Chondrocyte (in vitro differentiated cells): ENCODE results near the gene MAPK10. TPM values are rescaled to one million over a fixed set of nuclear protein-coding genes. Genes with fewer than 3 reads are reported as not detected.
"Not testable (repeated sequence)": the region's sequence is repeated elsewhere in the genome, so short reads cannot be mapped to it uniquely, and the experiment has no call there.

Experiments used
- DNase-seq: peaks from one replicate; pipeline ENCODE4 v3.0.0; 2021; ENCODE audit warnings: mixed read lengths, low spot score
- H3K27ac Mint-ChIP-seq: one replicate; pipeline ENCODE4 v1.8.0; 2021; ENCODE audit warnings: mild to moderate bottlenecking, moderate library complexity, mixed read lengths; ENCODE audit not compliant: unreplicated experiment
- H3K27me3 Mint-ChIP-seq: 2 replicates; pipeline ENCODE4 v1.8.0; 2021; ENCODE audit warnings: low read depth, mixed read lengths
- H3K36me3 Mint-ChIP-seq: 2 replicates; pipeline ENCODE4 v1.8.0; 2021; ENCODE audit warnings: low read depth, mixed read lengths
- H3K4me1 Mint-ChIP-seq: 2 replicates; pipeline ENCODE4 v1.8.0; 2021; ENCODE audit warnings: low read depth, mild to moderate bottlenecking, mixed read lengths
- H3K4me3 Mint-ChIP-seq: one replicate; pipeline ENCODE4 v1.8.0; 2021; ENCODE audit warnings: mild to moderate bottlenecking, moderate library complexity, mixed read lengths; ENCODE audit not compliant: unreplicated experiment
- H3K9me3 Mint-ChIP-seq: 2 replicates; pipeline ENCODE4 v1.8.0; 2021; ENCODE audit warnings: low read depth, mixed read lengths
- CTCF ChIP-seq: fragments of 200-600 bp; sonication (generic); IDR thresholded peaks from 2 replicates; pipeline ENCODE4 v1.5.0; 2021; ENCODE audit warnings: antibody characterized with exemption, mild to moderate bottlenecking, moderate library complexity
- total RNA-seq: library from RNA; stranded (reverse); gene quantifications from 3 replicates; pipeline ENCODE4 v1.2.1, GENCODE V29; 2021

The MAPK10 gene
- total RNA-seq, 1 donor from 2014 or later: 14.1 TPM

GRCh38 chr4:86034616-86035015 is 325.2 kb downstream of the MAPK10 start:
- peaks cover 66% of the 10 kb centered on the region for H3K4me1 Mint-ChIP-seq
- no peak overlapping the region for H3K4me3 Mint-ChIP-seq
- no peaks in the 10 kb centered on the region for H3K27me3 Mint-ChIP-seq
- peak overlapping the region; percentile 25 for H3K27ac Mint-ChIP-seq
- H3K36me3 Mint-ChIP-seq: no peaks in the 10 kb centered on the region
- TF ChIP-seq CTCF: no peak
- DNase-seq: no peak
- no peaks in the 10 kb centered on the region for H3K9me3 Mint-ChIP-seq

GRCh38 chr4:86033171-86033570 is 326.7 kb downstream of the MAPK10 start:
- Mint-ChIP-seq H3K36me3 (no peaks in the 10 kb centered on the region), H3K27me3 (no peaks in the 10 kb centered on the region), H3K27ac (peak overlapping the region; percentile 92), H3K4me3 (peak overlapping the region; percentile 45), H3K4me1 (peaks cover 66% of the 10 kb centered on the region), H3K9me3 (no peaks in the 10 kb centered on the region)
- peak; percentile 29 for TF ChIP-seq CTCF
- peak; percentile 63 for DNase-seq

DNA sequence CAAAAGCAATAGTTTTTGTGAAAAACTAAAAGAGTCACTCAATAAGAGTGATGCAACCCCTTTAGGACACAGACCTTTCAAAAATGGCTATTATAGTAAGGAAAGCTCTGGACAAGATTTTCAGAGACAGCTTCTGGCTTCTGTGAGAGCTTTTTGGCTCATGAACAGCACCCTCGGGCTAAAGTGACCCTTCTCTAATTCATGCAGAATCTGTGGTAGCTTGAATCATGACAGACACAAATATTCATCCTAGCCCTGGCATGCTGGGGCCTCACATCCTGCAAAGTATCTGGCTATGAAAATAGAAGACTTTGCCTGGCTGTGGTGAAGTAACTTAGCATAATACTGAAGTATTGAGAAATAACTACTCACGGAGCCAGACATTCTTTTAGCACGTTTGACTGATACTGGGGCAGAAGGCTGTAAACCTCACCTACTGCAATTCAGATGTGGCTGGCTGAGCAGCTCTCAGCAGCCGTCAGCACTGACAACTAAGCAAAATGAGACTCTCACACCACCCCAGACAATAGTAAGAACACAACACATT is 327.3 kb downstream of the MAPK10 start:
- Mint-ChIP-seq H3K9me3 (no peaks in the 10 kb centered on the region), H3K27ac (peak overlapping the region; percentile 92), H3K27me3 (no peaks in the 10 kb centered on the region), H3K4me1 (peaks cover 59% of the 10 kb centered on the region), H3K36me3 (no peaks in the 10 kb centered on the region), H3K4me3 (peak overlapping the region; percentile 33)
- TF ChIP-seq CTCF: no peak
- DNase-seq: no peak

DNA sequence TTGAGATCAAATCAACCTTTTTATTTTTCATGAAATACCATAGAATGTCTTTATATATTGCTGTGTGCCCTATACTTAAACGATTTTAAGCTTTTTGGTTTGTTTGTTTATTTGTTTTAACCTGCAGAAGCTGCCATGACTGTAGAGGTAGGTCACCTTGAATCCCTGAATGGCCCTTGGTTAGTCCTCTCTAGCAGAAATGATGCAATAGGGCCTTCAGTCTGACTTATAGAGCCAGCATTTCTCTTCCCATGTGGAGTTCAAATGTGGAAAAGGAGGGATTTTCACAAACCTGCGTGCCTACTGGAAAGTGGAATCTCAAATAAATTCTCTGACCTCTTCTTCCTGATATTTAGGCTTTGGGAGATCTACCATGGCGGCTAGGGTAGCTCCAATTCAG is 327.9 kb downstream of the MAPK10 start:
- Mint-ChIP-seq H3K27ac (peak overlapping the region; percentile 92), H3K9me3 (no peaks in the 10 kb centered on the region), H3K4me1 (peaks cover 53% of the 10 kb centered on the region), H3K36me3 (no peaks in the 10 kb centered on the region), H3K4me3 (no peak overlapping the region), H3K27me3 (no peaks in the 10 kb centered on the region)
- no peak for TF ChIP-seq CTCF
- DNase-seq: no peak

DNA sequence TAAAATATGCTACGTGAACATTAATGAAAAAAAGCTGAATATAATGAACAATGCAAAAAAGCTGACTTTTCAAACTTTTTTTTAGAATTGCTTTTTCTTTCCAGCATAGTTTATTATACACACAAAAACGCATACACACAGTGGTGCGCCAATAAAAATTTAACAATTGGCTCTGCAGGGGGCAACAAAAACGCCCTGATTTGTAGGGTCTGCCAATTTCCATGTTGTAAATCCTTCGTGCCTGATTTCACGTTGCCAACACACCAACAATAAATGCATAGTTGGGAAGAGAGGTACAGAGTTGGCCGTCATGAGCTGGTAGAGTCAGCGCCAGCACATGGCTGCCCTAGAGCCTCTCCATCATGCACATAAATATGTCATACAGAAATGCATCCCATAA is 333.1 kb downstream of the MAPK10 start:
- Mint-ChIP-seq H3K4me3 (no peak overlapping the region), H3K36me3 (peaks cover 2% of the 10 kb centered on the region), H3K9me3 (no peaks in the 10 kb centered on the region), H3K27me3 (no peaks in the 10 kb centered on the region), H3K27ac (no peak overlapping the region), H3K4me1 (peaks cover 9% of the 10 kb centered on the region)
- TF ChIP-seq CTCF: no peak
- DNase-seq: no peak

DNA sequence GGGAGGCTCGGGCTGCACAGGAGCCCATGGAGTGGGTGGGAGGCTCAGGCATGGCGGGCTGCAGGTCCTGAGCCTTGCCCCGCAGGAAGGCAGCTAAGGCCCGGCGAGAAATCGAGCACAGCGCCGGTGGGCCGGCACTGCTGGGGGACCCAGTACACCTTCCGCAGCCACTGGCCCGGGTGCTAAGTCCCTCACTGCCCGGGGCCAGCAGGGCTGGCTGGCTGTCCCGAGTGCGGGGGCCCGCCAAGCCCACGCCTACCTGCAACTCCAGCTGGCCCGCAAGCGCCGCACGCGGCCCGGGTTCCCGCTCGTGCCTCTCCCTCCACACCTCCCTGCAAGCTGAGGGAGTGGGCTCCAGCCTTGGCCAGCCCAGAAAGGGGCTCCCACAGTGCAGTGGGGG is 338.2 kb downstream of the MAPK10 start:
- H3K4me1 Mint-ChIP-seq, H3K27me3 Mint-ChIP-seq, H3K27ac Mint-ChIP-seq, H3K36me3 Mint-ChIP-seq, DNase-seq, H3K4me3 Mint-ChIP-seq, H3K9me3 Mint-ChIP-seq: not testable (repeated sequence)
